ENCODE results near the gene SH3BP4.

The SH3BP4 gene

GRCh38 chr2:235080101-235080500 lies 128.3 kb downstream of the SH3BP4 start:
- Histone ChIP-seq H3K4me2 (ENCODE audit: low read length) (no peak overlapping the region), H2AFZ (ENCODE audit: low read depth, low read length) (no peak overlapping the region), H3K79me2 (ENCODE audit: low read length) (no peaks in the 10 kb centered on the region), H4K20me1 (ENCODE audit: insufficient read depth, low read length) (no peaks in the 10 kb centered on the region), H3K9ac (ENCODE audit: low read length) (no peak overlapping the region), H3K4me1 (ENCODE audit: low read length) (no peaks in the 10 kb centered on the region), H3K36me3 (replicated peaks; ENCODE audit: low read depth, low read length) (no peaks in the 10 kb centered on the region), H3K9me3 (ENCODE audit: insufficient read depth, low read length) (no peaks in the 10 kb centered on the region), H3K4me3 (ENCODE audit: low read length) (no peak overlapping the region), H3K27me3 (ENCODE audit: low read depth, low read length) (no peaks in the 10 kb centered on the region), H3K27ac (ENCODE audit: low read length) (no peak overlapping the region)
- TF ChIP-seq CTCF (IDR thresholded peaks at IDR 0.05; ENCODE audit: low read depth, low read length) (no peak), EZH2phosphoT487 (IDR thresholded peaks at IDR 0.05; ENCODE audit: low read depth) (no peak)

GRCh38 chr2:235082578-235083338 lies 130.9 kb downstream of the SH3BP4 start:
- no peaks in the 10 kb centered on the region for H3K79me2 ChIP-seq (ENCODE audit: low read length)
- H3K4me2 ChIP-seq (ENCODE audit: low read length) = no peak overlapping the region
- no peak overlapping the region for H2AFZ ChIP-seq (ENCODE audit: low read depth, low read length)
- H3K4me3 ChIP-seq (ENCODE audit: low read length) = no peak overlapping the region
- no peaks in the 10 kb centered on the region for H3K4me1 ChIP-seq (ENCODE audit: low read length)
- no peaks in the 10 kb centered on the region for H4K20me1 ChIP-seq (ENCODE audit: insufficient read depth, low read length)
- H3K9ac ChIP-seq (ENCODE audit: low read length) = no peak overlapping the region
- TF ChIP-seq CTCF (IDR thresholded peaks at IDR 0.05; ENCODE audit: low read depth, low read length) = no peak
- no peak for TF ChIP-seq EZH2phosphoT487 (IDR thresholded peaks at IDR 0.05; ENCODE audit: low read depth)
- H3K36me3 ChIP-seq (replicated peaks; ENCODE audit: low read depth, low read length) = no peaks in the 10 kb centered on the region
- H3K27me3 ChIP-seq (ENCODE audit: low read depth, low read length) = no peaks in the 10 kb centered on the region
- no peak overlapping the region for H3K27ac ChIP-seq (ENCODE audit: low read length)
- H3K9me3 ChIP-seq (ENCODE audit: insufficient read depth, low read length) = no peaks in the 10 kb centered on the region

- TF ChIP-seq CTCF (IDR thresholded peaks at IDR 0.05; ENCODE audit: low read depth, low read length) = no peak
- no peak for TF ChIP-seq EZH2phosphoT487 (IDR thresholded peaks at IDR 0.05; ENCODE audit: low read depth)
- no peaks in the 10 kb centered on the region for H3K9me3 ChIP-seq (ENCODE audit: insufficient read depth, low read length)
- H3K9ac ChIP-seq (ENCODE audit: low read length) = no peak overlapping the region
- no peaks in the 10 kb centered on the region for H3K36me3 ChIP-seq (replicated peaks; ENCODE audit: low read depth, low read length)
- no peak overlapping the region for H2AFZ ChIP-seq (ENCODE audit: low read depth, low read length)
- no peaks in the 10 kb centered on the region for H4K20me1 ChIP-seq (ENCODE audit: insufficient read depth, low read length)
- no peak overlapping the region for H3K4me3 ChIP-seq (ENCODE audit: low read length)
- no peak overlapping the region for H3K4me2 ChIP-seq (ENCODE audit: low read length)
- no peaks in the 10 kb centered on the region for H3K27me3 ChIP-seq (ENCODE audit: low read depth, low read length)
- no peaks in the 10 kb centered on the region for H3K79me2 ChIP-seq (ENCODE audit: low read length)
- no peaks in the 10 kb centered on the region for H3K4me1 ChIP-seq (ENCODE audit: low read length)
- no peak overlapping the region for H3K27ac ChIP-seq (ENCODE audit: low read length)
These were observed 132.0 kb downstream of the SH3BP4 start for GRCh38 chr2:235083822-235084221.

GRCh38 chr2:235084424-235084823 lies 132.6 kb downstream of the SH3BP4 start:
- Histone ChIP-seq H3K79me2 (ENCODE audit: low read length) (no peaks in the 10 kb centered on the region), H3K27me3 (ENCODE audit: low read depth, low read length) (no peaks in the 10 kb centered on the region)
- TF ChIP-seq CTCF (IDR thresholded peaks at IDR 0.05; ENCODE audit: low read depth, low read length) = no peak
- TF ChIP-seq EZH2phosphoT487 (IDR thresholded peaks at IDR 0.05; ENCODE audit: low read depth) = no peak

More at GRCh38 chr2:235084424-235084823, 132.6 kb downstream of the SH3BP4 start:
- Histone ChIP-seq H3K27ac (ENCODE audit: low read length) (no peak overlapping the region), H3K9me3 (ENCODE audit: insufficient read depth, low read length) (no peaks in the 10 kb centered on the region), H3K4me3 (ENCODE audit: low read length) (no peak overlapping the region), H3K4me2 (ENCODE audit: low read length) (no peak overlapping the region), H4K20me1 (ENCODE audit: insufficient read depth, low read length) (no peaks in the 10 kb centered on the region), H3K9ac (ENCODE audit: low read length) (no peak overlapping the region), H2AFZ (ENCODE audit: low read depth, low read length) (no peak overlapping the region), H3K36me3 (replicated peaks; ENCODE audit: low read depth, low read length) (no peaks in the 10 kb centered on the region), H3K4me1 (ENCODE audit: low read length) (no peaks in the 10 kb centered on the region)
